RWPE1 (cell line): ENCODE measurements around the gene FXYD5.

Experiments used
- CTCF ChIA-PET: fragments of 350-600 bp; sonication (Branson Sonifier 250); formaldehyde crosslinking; extraction: SDS; loops from one replicate; lab custom pipeline; 2021; lab: Yijun Ruan, JAX
- POLR2A ChIA-PET: fragments of 400-600 bp; formaldehyde crosslinking; extraction: SDS; loops from one replicate; lab custom pipeline; 2020; ENCODE audit warnings: antibody characterized with exemption; ENCODE audit not compliant: low non-redundant PET; lab: Yijun Ruan, JAX
- DNase-seq: peaks from one replicate; pipeline ENCODE4 v3.0.0; 2012; ENCODE audit warnings: low spot score
- H3K27ac ChIP-seq: fragments of 450-650 bp; 2 replicates; pipeline ENCODE4 v1.5.1; 2017
- CTCF ChIP-seq: fragments of 450-650 bp; conservative IDR thresholded peaks from 2 replicates; pipeline ENCODE4 v1.5.1; 2017; ENCODE audit warnings: low read depth, mild to moderate bottlenecking

FXYD5 gene

GRCh38 chr19:35140962-35141836, 13.3 kb upstream of the FXYD5 start:
- peak; percentile 82 for TF ChIP-seq CTCF
- CTCF ChIA-PET, result interaction anchor here (0.6 to 2.6 kb wide), 10 partner anchors 25 to 125 kb away, joined by 3 to 15 read pairs (median 4); partner anchors contain the start of gene FXYD3
- POLR2A ChIA-PET, result no interaction called here
- peak; percentile 99 for DNase-seq
- no peak overlapping the region; the same call in 1 of the 2 replicates for H3K27ac ChIP-seq

- H3K27ac ChIP-seq, result no peak overlapping the region
- no peak for DNase-seq
Observed at GRCh38 chr19:35141837-35142605, 12.5 kb upstream of the FXYD5 start.

GRCh38 chr19:35142606-35143230, 11.8 kb upstream of the FXYD5 start:
- DNase-seq, result peak; percentile 34
- no peak overlapping the region for H3K27ac ChIP-seq
- CTCF ChIA-PET, result interaction anchor here (0.5 to 2.6 kb wide), 10 partner anchors 28 to 171 kb away, joined by 3 to 14 read pairs (median 4); no protein-coding TSS in a partner anchor
- peak; percentile 66 for TF ChIP-seq CTCF
- POLR2A ChIA-PET, result no interaction called here

More at GRCh38 chr19:35141837-35142605, 12.5 kb upstream of the FXYD5 start:
- CTCF ChIA-PET, result interaction anchor here (0.6 to 2.6 kb wide), 13 partner anchors 28 to 170 kb away, joined by 3 to 15 read pairs (median 5); no protein-coding TSS in a partner anchor
- no peak for TF ChIP-seq CTCF
- POLR2A ChIA-PET, result no interaction called here

GRCh38 chr19:35143231-35143715, 11.3 kb upstream of the FXYD5 start, which contains the start of gene FXYD7:
FXYD7 (plus strand) TSS chr19:35143255; CDS start chr19:35143334, 79 bp downstream.
- DNase-seq, result no peak
- no peak within 1 kb of the TSS for H3K27ac ChIP-seq
- POLR2A ChIA-PET, result no interaction called here
- CTCF ChIA-PET, result interaction anchor here (0.6 to 2.6 kb wide), 5 partner anchors 29 to 172 kb away, joined by 4 to 14 read pairs (median 5); no protein-coding TSS in a partner anchor
- peak; percentile 16; the same call in 1 of the 2 replicates for TF ChIP-seq CTCF

- DNase-seq, result no peak
- no peak overlapping the region for H3K27ac ChIP-seq
- ChIA-PET CTCF (interaction anchor here (0.6 kb wide), 2 partner anchors 75 to 124 kb away, joined by 3 to 4 read pairs; no protein-coding TSS in a partner anchor), POLR2A (no interaction called here)
- TF ChIP-seq CTCF, result no peak
Observed at GRCh38 chr19:35143818-35144217, 10.7 kb upstream of the FXYD5 start.
